ENCODE results near the gene RAB37.

Gene RAB37

GRCh38 chr17:74746376-74746775 lies 9.3 kb downstream of the RAB37 start:
- no peak for DNase-seq

GRCh38 chr17:74746922-74747321 lies 9.9 kb downstream of the RAB37 start:
- DNase-seq, result no peak

- DNase-seq, result no peak
Measured at GRCh38 chr17:74748279-74748528, 11.1 kb downstream of the RAB37 start.

GRCh38 chr17:74748529-74749278 lies 11.6 kb downstream of the RAB37 start, which contains the start of gene NHERF1:
Gene NHERF1, plus strand, starts transcription at chr17:74748628. Its CDS starts 219 bp downstream, at chr17:74748847.
- peak; percentile 94 for DNase-seq

GRCh38 chr17:74749279-74750038 lies 12.4 kb downstream of the RAB37 start:
- DNase-seq, result no peak

- DNase-seq, result no peak
Measured at GRCh38 chr17:74750039-74750326, 12.9 kb downstream of the RAB37 start.

- no peak for DNase-seq
Measured at GRCh38 chr17:74750327-74751069, 13.4 kb downstream of the RAB37 start.

- DNase-seq, result no peak
Measured at GRCh38 chr17:74752415-74752814, 15.4 kb downstream of the RAB37 start.

- DNase-seq, result no peak
Measured at GRCh38 chr17:74752822-74753401, 15.9 kb downstream of the RAB37 start.

GRCh38 chr17:74754832-74755231 lies 17.8 kb downstream of the RAB37 start:
- no peak for DNase-seq

- no peak for DNase-seq
Measured at GRCh38 chr17:74755533-74755932, 18.5 kb downstream of the RAB37 start.

GRCh38 chr17:74756891-74757290 lies 19.8 kb downstream of the RAB37 start:
- no peak for DNase-seq

GRCh38 chr17:74757502-74757901 lies 20.4 kb downstream of the RAB37 start:
- no peak for DNase-seq

- DNase-seq, result no peak
Measured at GRCh38 chr17:74757931-74758847, 21.1 kb downstream of the RAB37 start.

- DNase-seq, result peak in 1 of 2 donors; percentile 42
Measured at GRCh38 chr17:74758848-74759168, 21.8 kb downstream of the RAB37 start.

- peak; percentile 60 to 65 for DNase-seq
Measured at GRCh38 chr17:74759243-74759801, 22.3 kb downstream of the RAB37 start.

GRCh38 chr17:74759941-74760340 lies 22.9 kb downstream of the RAB37 start:
- no peak for DNase-seq

- no peak for DNase-seq
Measured at GRCh38 chr17:74760404-74761105, 23.5 kb downstream of the RAB37 start.

GRCh38 chr17:74761419-74761818 lies 24.4 kb downstream of the RAB37 start:
- no peak for DNase-seq

- DNase-seq, result no peak
Measured at GRCh38 chr17:74761931-74762330, 24.9 kb downstream of the RAB37 start.

GRCh38 chr17:74763565-74764387 lies 26.7 kb downstream of the RAB37 start:
- DNase-seq, result no peak

Data from CD4-positive, alpha-beta T cell treated with Interleukin-4 for 1 hour (primary cell).